Esophagus (tissue), 2 donors: Measurements from ENCODE around the gene RAB3IP. TPM values are rescaled to one million over a fixed set of nuclear protein-coding genes. Genes with fewer than 3 reads are reported as not detected.

Experiments
- polyA plus RNA-seq, 2 donors: library from polyadenylated mRNA; stranded (reverse); fragments of 200-250 nt; gene quantifications; one replicate each; pipeline ENCODE4 v1.2.3, GENCODE V29; 2013
- donor health status: healthy with polysubstance abuse.
- donor health status: Bipolar disorder and iron deficiency.

The RAB3IP gene
- polyA plus RNA-seq, 2 donors, result 8.3 to 11.7 TPM

Other genes starting within 250 kb of the RAB3IP start
- 10 to 100 TPM; 50.5 to 96.1 TPM for gene CCT2, start 153.4 kb upstream of the RAB3IP start, polyA plus RNA-seq
- gene LRRC10, start 128.0 kb upstream of the RAB3IP start, polyA plus RNA-seq, result not detected
- not detected for gene BEST3, start 39.6 kb upstream of the RAB3IP start, polyA plus RNA-seq
- gene MYRFL, start 86.4 kb downstream of the RAB3IP start, polyA plus RNA-seq, result under 1 TPM in 1 of 2 donors, not detected in 1; 0.08 TPM